ENCODE data around the gene STIL.

STIL gene

GRCh38 chr1:47244339-47244862 lies 69.5 kb downstream of the STIL start:
- in situ Hi-C loops (cut with HindIII; ENCODE audit: low pct_ligation_motif_present, low pct_unique_long_range_greater_than_20kb, low sequenced_read_pairs): no loop called here

GRCh38 chr1:47243910-47244309 lies 70.0 kb downstream of the STIL start:
- no peak for DNase-seq
- in situ Hi-C loops (cut with HindIII; ENCODE audit: low pct_ligation_motif_present, low pct_unique_long_range_greater_than_20kb, low sequenced_read_pairs): no loop called here

More at GRCh38 chr1:47244339-47244862, 69.5 kb downstream of the STIL start:
- no peak for DNase-seq

- in situ Hi-C loops (cut with HindIII; ENCODE audit: low pct_ligation_motif_present, low pct_unique_long_range_greater_than_20kb, low sequenced_read_pairs): no loop called here
- no peak for DNase-seq
These were observed 72.5 kb downstream of the STIL start for GRCh38 chr1:47241114-47242113.

GRCh38 chr1:47238935-47239592 lies 74.9 kb downstream of the STIL start:
- no peak for DNase-seq

GRCh38 chr1:47235806-47236205 lies 78.1 kb downstream of the STIL start:
- no peak for DNase-seq
- in situ Hi-C loops (cut with HindIII; ENCODE audit: low pct_ligation_motif_present, low pct_unique_long_range_greater_than_20kb, low sequenced_read_pairs): no loop called here

More at GRCh38 chr1:47238935-47239592, 74.9 kb downstream of the STIL start:
- in situ Hi-C loops (cut with HindIII; ENCODE audit: low pct_ligation_motif_present, low pct_unique_long_range_greater_than_20kb, low sequenced_read_pairs): no loop called here

GRCh38 chr1:47235241-47235681 lies 78.7 kb downstream of the STIL start:
- no peak for DNase-seq
- in situ Hi-C loops (cut with HindIII; ENCODE audit: low pct_ligation_motif_present, low pct_unique_long_range_greater_than_20kb, low sequenced_read_pairs): no loop called here

GRCh38 chr1:47233186-47233585 lies 80.8 kb downstream of the STIL start:
- no peak for DNase-seq
- in situ Hi-C loops (cut with HindIII; ENCODE audit: low pct_ligation_motif_present, low pct_unique_long_range_greater_than_20kb, low sequenced_read_pairs): no loop called here

GRCh38 chr1:47232187-47232874 lies 81.6 kb downstream of the STIL start, which contains the start of gene TAL1:
Gene TAL1 (minus strand): TSS chr1:47232225. CDS start chr1:47225888, 6,337 bp downstream.
- in situ Hi-C loops (cut with HindIII; ENCODE audit: low pct_ligation_motif_present, low pct_unique_long_range_greater_than_20kb, low sequenced_read_pairs): no loop called here

GRCh38 chr1:47231301-47232186 lies 82.4 kb downstream of the STIL start:
- in situ Hi-C loops (cut with HindIII; ENCODE audit: low pct_ligation_motif_present, low pct_unique_long_range_greater_than_20kb, low sequenced_read_pairs): no loop called here
- DNase-seq: peak; percentile 56

More at GRCh38 chr1:47232187-47232874, 81.6 kb downstream of the STIL start, which contains the start of gene TAL1:
- no peak for DNase-seq

GRCh38 chr1:47230692-47231300 lies 83.2 kb downstream of the STIL start:
- in situ Hi-C loops (cut with HindIII; ENCODE audit: low pct_ligation_motif_present, low pct_unique_long_range_greater_than_20kb, low sequenced_read_pairs): no loop called here
- no peak for DNase-seq

GRCh38 chr1:47229886-47230691 lies 83.9 kb downstream of the STIL start:
- no peak for DNase-seq
- in situ Hi-C loops (cut with HindIII; ENCODE audit: low pct_ligation_motif_present, low pct_unique_long_range_greater_than_20kb, low sequenced_read_pairs): no loop called here

- DNase-seq: no peak
- in situ Hi-C loops (cut with HindIII; ENCODE audit: low pct_ligation_motif_present, low pct_unique_long_range_greater_than_20kb, low sequenced_read_pairs): no loop called here
These were observed 84.7 kb downstream of the STIL start for GRCh38 chr1:47229031-47229885.

- in situ Hi-C loops (cut with HindIII; ENCODE audit: low pct_ligation_motif_present, low pct_unique_long_range_greater_than_20kb, low sequenced_read_pairs): no loop called here
These were observed 85.3 kb downstream of the STIL start for GRCh38 chr1:47228644-47229030.

GRCh38 chr1:47227341-47228232 lies 86.4 kb downstream of the STIL start:
- DNase-seq: no peak
- in situ Hi-C loops (cut with HindIII; ENCODE audit: low pct_ligation_motif_present, low pct_unique_long_range_greater_than_20kb, low sequenced_read_pairs): no loop called here

More at GRCh38 chr1:47228644-47229030, 85.3 kb downstream of the STIL start:
- DNase-seq: no peak

GRCh38 chr1:47226839-47227215 lies 87.1 kb downstream of the STIL start:
- no peak for DNase-seq
- in situ Hi-C loops (cut with HindIII; ENCODE audit: low pct_ligation_motif_present, low pct_unique_long_range_greater_than_20kb, low sequenced_read_pairs): no loop called here

Measured in ACHN (cell line).